GM19372 (cell line): Measurements from ENCODE around the gene JADE1.

ENCODE experiments used
- ATAC-seq: cut with Tn5 transposase; IDR thresholded peaks from one replicate; pipeline ENCODE4 v1.9.1; 2021; ENCODE audit warnings: mild to moderate bottlenecking, low read depth, moderate library complexity; ENCODE audit not compliant: unreplicated experiment

JADE1 gene

GRCh38 chr4:128840711-128841318, 31.3 kb downstream of the JADE1 start:
- ATAC-seq: no peak

DNA sequence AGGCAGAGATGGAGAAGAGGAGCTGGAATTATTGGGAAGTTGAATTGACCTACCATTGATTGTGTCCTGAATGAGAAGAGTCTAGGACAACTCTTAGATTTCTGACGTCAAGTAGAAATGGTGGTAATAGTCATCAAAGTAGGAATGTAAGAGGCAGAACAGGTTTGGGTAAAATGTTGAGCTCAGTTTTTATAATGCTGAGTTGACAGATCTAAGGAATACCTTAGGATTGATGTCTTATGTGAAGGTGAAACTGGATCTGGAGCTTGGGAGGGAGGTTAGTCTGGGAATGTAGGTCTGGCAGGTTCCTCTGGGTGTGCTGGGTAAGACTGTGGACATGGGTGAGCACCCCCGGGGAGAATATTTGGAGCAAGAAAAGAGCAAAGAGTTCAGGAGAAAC, 31.9 kb downstream of the JADE1 start:
- no peak for ATAC-seq

- ATAC-seq: no peak
These were observed 35.4 kb downstream of the JADE1 start for GRCh38 chr4:128844931-128845330.

DNA sequence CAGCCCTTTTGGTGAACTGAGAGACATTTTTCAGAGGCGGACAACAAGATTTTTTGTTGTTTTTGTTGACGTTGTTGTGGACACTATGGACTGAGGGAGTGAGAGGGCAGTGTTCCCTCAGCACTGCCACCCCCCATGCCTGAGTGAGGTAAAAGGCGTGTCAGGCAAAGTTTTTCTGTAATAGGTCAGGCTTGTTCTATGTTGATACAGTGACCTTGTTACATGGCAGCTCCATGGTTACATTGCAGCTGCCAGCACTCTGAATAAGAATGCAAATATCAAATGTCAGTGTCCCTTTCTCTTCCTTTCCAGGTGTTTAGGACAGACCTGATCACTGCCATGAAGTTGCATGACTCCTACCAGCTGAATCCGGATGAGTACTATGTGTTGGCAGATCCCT, 36.6 kb downstream of the JADE1 start:
- no peak for ATAC-seq

DNA sequence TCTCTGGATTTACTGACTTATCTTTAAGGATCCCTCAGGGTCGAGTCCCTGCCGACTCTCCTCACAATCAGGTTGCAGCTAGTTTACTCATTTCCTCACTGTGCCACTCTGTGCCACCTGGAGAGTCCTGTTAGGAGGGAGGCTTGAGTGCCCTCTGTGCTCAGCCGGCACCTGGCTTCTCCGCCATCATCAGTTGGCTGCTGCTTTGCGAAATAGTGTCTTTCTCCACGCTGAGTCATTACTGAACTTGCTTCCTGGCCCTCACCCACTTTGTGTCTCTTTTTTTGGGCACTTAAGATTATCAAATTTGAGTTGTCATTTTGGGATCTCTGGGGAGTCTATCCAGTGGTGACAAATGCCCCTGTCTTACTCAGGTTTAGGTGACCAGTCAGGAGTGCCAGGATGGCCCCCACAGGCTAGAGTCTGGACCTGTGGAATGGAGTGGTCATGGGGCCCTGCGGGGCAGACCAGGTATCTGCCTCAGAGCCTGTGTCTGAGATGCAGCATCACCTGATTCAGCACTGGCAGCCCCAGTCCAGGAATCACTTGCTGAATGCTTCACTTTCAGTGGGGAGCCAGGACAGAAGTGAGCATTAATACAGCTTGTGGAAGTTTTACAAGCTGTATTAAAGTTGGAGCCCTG, 37.7 kb downstream of the JADE1 start:
- ATAC-seq: no peak

- ATAC-seq: no peak
These were observed 39.0 kb downstream of the JADE1 start for GRCh38 chr4:128848461-128848860.

GRCh38 chr4:128850252-128850651, 40.8 kb downstream of the JADE1 start:
- no peak for ATAC-seq

- no peak for ATAC-seq
These were observed 44.2 kb downstream of the JADE1 start for GRCh38 chr4:128853741-128854140.

DNA sequence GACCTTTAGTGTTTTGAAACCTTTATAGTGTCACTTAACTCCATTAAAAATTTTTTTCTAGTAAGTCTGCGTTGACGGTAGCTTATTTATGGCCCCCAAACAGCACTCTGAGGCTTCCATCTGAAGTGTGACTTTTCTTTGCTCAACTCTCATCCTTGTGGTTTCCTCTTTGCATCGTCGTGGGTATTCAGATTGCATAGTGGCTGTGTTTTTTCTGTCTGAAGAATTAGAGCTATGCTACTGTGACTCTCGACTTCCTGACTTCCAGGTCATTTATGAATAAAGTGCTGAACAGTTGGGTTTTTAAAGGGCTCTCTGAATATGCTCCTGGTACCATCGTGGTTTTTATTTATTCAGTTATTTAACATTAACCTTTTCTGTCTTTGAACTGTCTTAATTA, 44.9 kb downstream of the JADE1 start:
- peak; percentile 62 for ATAC-seq

- ATAC-seq: no peak
These were observed 46.1 kb downstream of the JADE1 start for GRCh38 chr4:128855621-128856020.

GRCh38 chr4:128856246-128856645, 46.7 kb downstream of the JADE1 start:
- ATAC-seq: no peak

DNA sequence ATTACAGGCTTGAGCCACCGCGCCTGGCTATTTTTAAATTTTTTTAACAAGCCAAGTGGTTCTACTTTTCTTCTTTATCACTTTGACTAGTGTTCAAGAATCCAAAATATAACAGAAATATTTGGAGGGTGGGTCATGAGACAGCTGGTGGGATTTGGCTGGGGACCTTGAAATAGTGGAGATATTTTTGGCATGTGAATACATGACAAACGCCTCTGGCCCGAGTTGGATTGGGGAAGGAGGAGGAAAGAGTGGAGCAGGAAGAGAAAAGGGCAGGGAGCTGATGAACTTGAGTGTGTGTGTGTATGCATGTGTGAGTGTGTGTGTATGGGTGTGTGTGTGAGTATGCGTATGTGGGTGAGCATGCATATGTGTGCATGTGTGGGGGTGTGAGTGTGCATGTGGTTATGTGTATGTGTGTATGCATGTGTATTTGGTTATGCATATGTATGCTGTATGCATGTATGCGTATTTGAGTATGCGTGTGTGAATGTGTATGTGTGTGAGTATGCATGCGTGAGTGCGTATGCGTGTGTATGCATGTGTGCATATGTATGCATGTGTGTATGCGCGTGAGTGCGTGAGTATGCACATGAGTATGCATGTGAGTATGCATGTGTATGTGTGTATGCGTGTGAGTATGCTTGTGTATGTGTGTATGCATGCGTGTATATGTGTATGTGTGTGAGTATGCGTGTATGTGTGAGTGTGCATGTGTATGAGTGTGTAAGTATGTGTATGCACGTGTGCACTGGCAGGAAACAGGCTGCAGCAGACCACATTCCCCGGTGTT, 49.6 kb downstream of the JADE1 start:
- ATAC-seq: no peak

GRCh38 chr4:128859887-128860677, 50.6 kb downstream of the JADE1 start:
- ATAC-seq: no peak

- peak; percentile 9 for ATAC-seq
These were observed 52.5 kb downstream of the JADE1 start for GRCh38 chr4:128861856-128862518.

GRCh38 chr4:128862608-128863311, 53.3 kb downstream of the JADE1 start:
- ATAC-seq: peak; percentile 55

GRCh38 chr4:128863312-128864075, 54.0 kb downstream of the JADE1 start:
- ATAC-seq: no peak

GRCh38 chr4:128865132-128865531, 55.6 kb downstream of the JADE1 start:
- no peak for ATAC-seq

GRCh38 chr4:128866269-128866668, 56.8 kb downstream of the JADE1 start:
- ATAC-seq: no peak

GRCh38 chr4:128866691-128867090, 57.2 kb downstream of the JADE1 start:
- no peak for ATAC-seq
